Vagina (tissue), 2 donors: ENCODE measurements around the gene RPS27L. TPM values are rescaled to one million over a fixed set of nuclear protein-coding genes. Genes with fewer than 3 reads are reported as not detected.

ENCODE experiments used
- DNase-seq, 2 donors: peaks; one replicate each; pipeline ENCODE4 v3.0.0-alpha.2; 2017; ENCODE audit errors: extremely low spot score in 2 of 2
- H3K27ac ChIP-seq: fragments of 200-600 bp; sonication (generic); one replicate; pipeline ENCODE4 v1.5.1; 2019
- H3K27me3 ChIP-seq: fragments of 200-600 bp; sonication (generic); one replicate; pipeline ENCODE4 v1.5.1; 2019
- H3K36me3 ChIP-seq, 2 donors: fragments of 200-600 bp; sonication (generic); one replicate each; pipeline ENCODE4 v1.5.1; 2017 to 2019
- H3K4me1 ChIP-seq: fragments of 200-600 bp; sonication (generic); one replicate; pipeline ENCODE4 v1.5.1; 2019
- H3K4me3 ChIP-seq, 2 donors: fragments of 200-600 bp; sonication (generic); 1 replicate in 1 of 2; 2 replicates in 1 of 2; pipeline ENCODE4 v1.5.1; 2016 to 2019
- H3K9me3 ChIP-seq: fragments of 200-600 bp; sonication (generic); one replicate; pipeline ENCODE4 v1.5.1; 2019
- POLR2A ChIP-seq, 2 donors: fragments of 450-650 bp; IDR thresholded peaks; one replicate each; pipeline ENCODE4 v1.6.1; 2017; ENCODE audit warnings: antibody characterized with exemption in 2 of 2, mild to moderate bottlenecking in 2 of 2, moderate library complexity in 2 of 2
- POLR2AphosphoS5 ChIP-seq, 2 donors: sonication (generic); formaldehyde crosslinking; IDR thresholded peaks; one replicate each; pipeline ENCODE4 v1.9.0; 2017; ENCODE audit warnings: antibody characterized with exemption in 2 of 2, mild to moderate bottlenecking in 2 of 2, low read depth in 1 of 2; ENCODE audit not compliant: insufficient read depth in 1 of 2
- intact Hi-C: fragments of 100-400 bp; cut with DNase I; formaldehyde crosslinking; loops from one replicate; pipeline ENCODE4 v1.15.1; 2023
- total RNA-seq: library from RNA; depleted of rRNA; stranded (reverse); fragments of >200 nt; gene quantifications from one replicate; pipeline ENCODE4 v1.2.3, GENCODE V29; 2016
- TF ChIP-seq, protein P1 (sequence below), 3 experiments: fragments of 450-650 bp in 2 of 3; fragments of 200-600 bp in 1 of 3; sonication (generic) in 1 of 3; IDR thresholded peaks; one replicate each; pipeline ENCODE4 v1.5.1; 2017 to 2019; ENCODE audit warnings: antibody characterized with exemption in 3 of 3, mild to moderate bottlenecking in 2 of 3, moderate library complexity in 2 of 3

RPS27L gene
- total RNA-seq, 1 donor from 2014 or later: 74.6 TPM

DNA sequence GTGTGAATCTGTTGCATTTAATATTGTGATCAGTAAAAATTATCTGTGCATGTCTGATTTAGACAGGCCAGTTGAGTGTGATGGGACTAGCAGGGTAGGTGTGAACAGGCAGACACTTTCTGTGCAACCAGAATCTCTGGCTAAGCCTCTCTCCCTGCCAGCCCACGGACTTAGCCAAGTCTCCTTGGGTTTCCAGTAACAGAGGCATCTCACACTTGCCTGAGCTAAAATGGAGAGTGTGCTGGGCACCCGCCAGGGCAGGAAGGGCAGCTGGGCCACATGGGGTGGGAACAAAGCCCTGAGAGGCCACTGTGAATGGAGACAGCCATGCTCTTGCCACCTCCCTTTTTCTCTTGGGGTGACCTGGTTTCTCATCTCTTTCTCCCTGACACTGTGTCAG, 12.5 kb upstream of the RPS27L start:
- no peaks in the 10 kb centered on the region for H3K36me3 ChIP-seq
- H3K4me1 ChIP-seq: no peaks in the 10 kb centered on the region
- DNase-seq: no peak
- no peaks in the 10 kb centered on the region for H3K9me3 ChIP-seq
- intact Hi-C loops: no loop called here
- H3K27me3 ChIP-seq: no peaks in the 10 kb centered on the region
- H3K27ac ChIP-seq: no peak overlapping the region
- TF ChIP-seq POLR2A (IDR thresholded peaks at IDR 0.05) (no peak), POLR2AphosphoS5 (IDR thresholded peaks at IDR 0.05; ENCODE audit: insufficient read depth in 1 of 2, low read depth in 1 of 2) (no peak)
- TF ChIP-seq, protein P1, sequence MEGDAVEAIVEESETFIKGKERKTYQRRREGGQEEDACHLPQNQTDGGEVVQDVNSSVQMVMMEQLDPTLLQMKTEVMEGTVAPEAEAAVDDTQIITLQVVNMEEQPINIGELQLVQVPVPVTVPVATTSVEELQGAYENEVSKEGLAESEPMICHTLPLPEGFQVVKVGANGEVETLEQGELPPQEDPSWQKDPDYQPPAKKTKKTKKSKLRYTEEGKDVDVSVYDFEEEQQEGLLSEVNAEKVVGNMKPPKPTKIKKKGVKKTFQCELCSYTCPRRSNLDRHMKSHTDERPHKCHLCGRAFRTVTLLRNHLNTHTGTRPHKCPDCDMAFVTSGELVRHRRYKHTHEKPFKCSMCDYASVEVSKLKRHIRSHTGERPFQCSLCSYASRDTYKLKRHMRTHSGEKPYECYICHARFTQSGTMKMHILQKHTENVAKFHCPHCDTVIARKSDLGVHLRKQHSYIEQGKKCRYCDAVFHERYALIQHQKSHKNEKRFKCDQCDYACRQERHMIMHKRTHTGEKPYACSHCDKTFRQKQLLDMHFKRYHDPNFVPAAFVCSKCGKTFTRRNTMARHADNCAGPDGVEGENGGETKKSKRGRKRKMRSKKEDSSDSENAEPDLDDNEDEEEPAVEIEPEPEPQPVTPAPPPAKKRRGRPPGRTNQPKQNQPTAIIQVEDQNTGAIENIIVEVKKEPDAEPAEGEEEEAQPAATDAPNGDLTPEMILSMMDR (IDR thresholded peaks at IDR 0.05): no peak
- H3K4me3 ChIP-seq: no peak overlapping the region

DNA sequence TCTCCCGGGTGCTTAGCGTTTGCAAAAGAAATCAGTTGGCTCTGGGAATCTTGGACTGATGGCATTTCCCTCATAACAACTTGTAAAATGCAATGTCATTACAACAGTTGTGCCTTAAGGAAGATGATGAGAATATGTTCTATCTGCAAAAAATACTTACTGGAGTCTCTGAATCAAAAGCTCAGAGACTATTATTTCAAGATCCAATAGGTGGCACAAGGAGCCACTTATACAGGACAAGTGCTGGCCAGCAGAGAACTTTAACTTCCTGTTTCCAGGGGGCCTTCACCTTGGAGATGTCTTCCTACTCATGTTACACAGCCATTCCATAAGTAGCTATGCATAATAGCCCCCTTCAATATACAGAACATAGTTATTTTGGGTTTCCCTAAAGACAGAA, 8.9 kb upstream of the RPS27L start:
- Histone ChIP-seq H3K27ac (no peak overlapping the region), H3K9me3 (no peaks in the 10 kb centered on the region), H3K4me3 (no peak overlapping the region), H3K36me3 (no peaks in the 10 kb centered on the region), H3K4me1 (no peaks in the 10 kb centered on the region), H3K27me3 (no peaks in the 10 kb centered on the region)
- TF ChIP-seq POLR2A (IDR thresholded peaks at IDR 0.05) (no peak), POLR2AphosphoS5 (IDR thresholded peaks at IDR 0.05; ENCODE audit: insufficient read depth in 1 of 2, low read depth in 1 of 2) (no peak)
- TF ChIP-seq, protein P1 (IDR thresholded peaks at IDR 0.05): no peak
- intact Hi-C loops: no loop called here
- no peak for DNase-seq

DNA sequence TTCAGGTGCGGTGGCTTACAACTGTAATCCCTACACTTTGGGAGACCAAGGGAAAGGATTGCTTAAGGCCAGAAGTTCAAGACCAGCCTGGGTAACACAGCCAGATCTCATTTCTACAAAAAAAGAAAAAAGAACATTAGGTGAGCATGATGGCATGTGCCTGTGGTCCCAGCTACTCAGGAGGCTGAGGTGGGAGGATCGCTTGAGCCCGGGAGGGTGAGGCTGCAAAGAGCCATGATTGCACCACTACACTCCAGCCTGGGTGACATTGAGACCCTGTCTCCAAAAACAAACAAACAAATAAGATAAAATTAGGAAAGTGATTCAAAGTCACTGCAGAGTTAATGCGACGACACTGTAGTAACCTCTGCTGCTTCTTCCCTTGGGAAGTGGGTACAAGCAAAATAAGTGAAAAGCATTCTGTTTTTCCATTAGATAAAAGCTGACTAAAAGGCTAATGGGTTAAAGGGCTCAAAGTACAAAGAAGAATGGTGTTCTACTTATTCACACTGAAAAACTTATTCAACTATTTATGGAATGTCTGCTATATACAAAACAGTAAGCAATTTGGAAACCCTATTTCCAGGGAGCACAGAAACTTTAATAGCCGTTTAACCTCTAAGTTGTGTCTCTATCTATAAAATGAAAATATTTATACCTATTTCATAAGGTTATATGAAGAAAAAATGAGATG, 8.0 kb upstream of the RPS27L start:
- H3K4me3 ChIP-seq: no peak overlapping the region
- no peaks in the 10 kb centered on the region for H3K36me3 ChIP-seq
- H3K9me3 ChIP-seq: no peaks in the 10 kb centered on the region
- intact Hi-C loops: no loop called here
- no peaks in the 10 kb centered on the region for H3K27me3 ChIP-seq
- no peak overlapping the region for H3K27ac ChIP-seq
- no peak for TF ChIP-seq POLR2AphosphoS5 (IDR thresholded peaks at IDR 0.05; ENCODE audit: insufficient read depth in 1 of 2, low read depth in 1 of 2)
- TF ChIP-seq POLR2A (IDR thresholded peaks at IDR 0.05): no peak
- TF ChIP-seq, protein P1 (IDR thresholded peaks at IDR 0.05): no peak
- H3K4me1 ChIP-seq: no peaks in the 10 kb centered on the region
- DNase-seq: no peak

DNA sequence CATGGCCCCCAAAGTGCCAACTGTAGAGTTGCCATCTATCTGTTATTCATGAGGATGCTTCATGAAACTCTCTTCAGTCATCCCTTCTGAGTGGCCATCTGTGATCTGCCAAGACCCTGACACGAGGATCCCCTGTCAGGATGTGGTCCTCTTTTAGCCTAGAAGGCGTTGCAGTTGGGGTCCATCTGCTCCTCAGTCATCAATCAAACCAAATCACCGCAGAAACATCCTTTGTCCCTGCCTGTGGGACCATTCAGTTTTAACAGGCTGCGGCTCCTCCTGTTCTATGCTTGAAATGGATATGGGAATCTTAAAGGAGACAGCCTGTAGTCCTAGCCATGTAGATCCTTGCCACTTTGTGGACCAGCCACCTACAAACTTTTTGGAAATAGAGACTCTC, 5.9 kb upstream of the RPS27L start:
- intact Hi-C loops: no loop called here

DNA sequence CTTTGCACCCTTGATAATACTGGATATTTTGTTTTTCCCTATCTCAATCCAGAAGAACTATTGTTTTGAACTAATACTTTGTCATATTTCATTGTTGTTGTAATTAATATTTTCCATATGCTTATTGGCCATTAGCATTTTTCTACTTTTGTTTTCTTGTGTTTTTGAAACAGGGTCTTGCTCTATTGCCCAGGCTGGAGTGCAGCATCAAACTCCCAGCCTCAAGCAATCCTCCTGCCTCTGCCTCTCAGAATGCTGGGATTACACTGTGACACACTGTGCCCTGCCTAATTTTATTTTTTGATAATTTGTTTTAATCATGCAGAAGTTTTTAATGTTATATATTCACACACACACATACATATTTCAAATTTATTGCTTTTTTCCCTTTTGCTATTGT, 3.4 kb upstream of the RPS27L start:
- Histone ChIP-seq H3K27me3 (no peaks in the 10 kb centered on the region), H3K36me3 (no peaks in the 10 kb centered on the region), H3K4me1 (peaks cover 19% of the 10 kb centered on the region), H3K4me3 (no peak overlapping the region), H3K27ac (no peak overlapping the region), H3K9me3 (no peaks in the 10 kb centered on the region)
- no peak for DNase-seq
- TF ChIP-seq POLR2A (IDR thresholded peaks at IDR 0.05) (no peak), POLR2AphosphoS5 (IDR thresholded peaks at IDR 0.05; ENCODE audit: insufficient read depth in 1 of 2, low read depth in 1 of 2) (no peak)
- TF ChIP-seq, protein P1 (IDR thresholded peaks at IDR 0.05): no peak
- intact Hi-C loops: no loop called here

More for the DNA sequence above, 5.9 kb upstream of the RPS27L start:
- Histone ChIP-seq H3K36me3 (no peaks in the 10 kb centered on the region), H3K9me3 (no peaks in the 10 kb centered on the region), H3K4me3 (no peak overlapping the region), H3K27me3 (no peaks in the 10 kb centered on the region), H3K27ac (no peak overlapping the region), H3K4me1 (peaks cover 8% of the 10 kb centered on the region)
- no peak for DNase-seq
- no peak for TF ChIP-seq POLR2AphosphoS5 (IDR thresholded peaks at IDR 0.05; ENCODE audit: insufficient read depth in 1 of 2, low read depth in 1 of 2)
- TF ChIP-seq POLR2A (IDR thresholded peaks at IDR 0.05): no peak
- TF ChIP-seq, protein P1 (IDR thresholded peaks at IDR 0.05): no peak
